Measurements from ENCODE around the gene USP6NL. TPM values are rescaled to one million over a fixed set of nuclear protein-coding genes. Genes with fewer than 3 reads are reported as not detected.
A peak's percentile ranks its signal among the peaks of the same experiment; 100 is the strongest.

Gene USP6NL
- total and polyA plus RNA-seq, 3 donors from 2014 or later, result 50.4 to 64.9 (median 56.1) TPM

GRCh38 chr10:11536228-11536627, 75.2 kb downstream of the USP6NL start:
- Histone ChIP-seq H3K4me3 (no peak overlapping the region), H3K9me3 (no peaks in the 10 kb centered on the region), H3K36me3 (ENCODE audit: low read depth, missing control alignments) (no peaks in the 10 kb centered on the region), H3K4me1 (no peaks in the 10 kb centered on the region), H3K27ac (no peak overlapping the region), H3K27me3 (no peaks in the 10 kb centered on the region)
- WGBS, 2 donors, result 65 to 75% methylated on average over 1 of the region's 1 CpG
- no peak for TF ChIP-seq POLR2A (IDR thresholded peaks at IDR 0.05)
- TF ChIP-seq CTCF (IDR thresholded peaks at IDR 0.05), result no peak
- no peak for DNase-seq
- intact Hi-C loops (cut with DNase I; ENCODE audit: low total_unique reads), result loop anchor here (10.0 kb wide), 1 partner anchor 79 kb away; the partner anchor contains the start of gene USP6NL

- Histone ChIP-seq H3K4me1 (no peaks in the 10 kb centered on the region), H3K36me3 (ENCODE audit: low read depth, missing control alignments) (no peaks in the 10 kb centered on the region), H3K4me3 (no peak overlapping the region), H3K27ac (no peak overlapping the region), H3K27me3 (no peaks in the 10 kb centered on the region), H3K9me3 (no peaks in the 10 kb centered on the region)
- TF ChIP-seq CTCF (IDR thresholded peaks at IDR 0.05) (no peak), POLR2A (IDR thresholded peaks at IDR 0.05) (no peak)
- 88 to 89% methylated on average over 5 of the region's 5 CpGs for WGBS, 2 donors
- DNase-seq, result no peak
- intact Hi-C loops (cut with DNase I; ENCODE audit: low total_unique reads), result loop anchor here (10.0 kb wide), 1 partner anchor 79 kb away; the partner anchor contains the start of gene USP6NL
Observed at GRCh38 chr10:11535346-11535959, 76.0 kb downstream of the USP6NL start.

- Histone ChIP-seq H3K27ac (peak overlapping the region in 1 of 2 donors; percentile 64), H3K4me1 (peaks cover 5% of the 10 kb centered on the region), H3K36me3 (ENCODE audit: low read depth, missing control alignments) (no peaks in the 10 kb centered on the region), H3K27me3 (no peaks in the 10 kb centered on the region), H3K4me3 (no peak overlapping the region), H3K9me3 (no peaks in the 10 kb centered on the region)
- TF ChIP-seq POLR2A (IDR thresholded peaks at IDR 0.05), result no peak
- peak in 2 of 3 experiments; percentile 28 to 48 for TF ChIP-seq CTCF (IDR thresholded peaks at IDR 0.05)
- intact Hi-C loops (cut with DNase I; ENCODE audit: low total_unique reads), result loop anchor here (10.0 kb wide), 1 partner anchor 81 kb away; the partner anchor contains the start of gene USP6NL
- no peak for DNase-seq
Observed at GRCh38 chr10:11533328-11533781, 78.1 kb downstream of the USP6NL start.

- Histone ChIP-seq H3K36me3 (ENCODE audit: low read depth, missing control alignments) (no peaks in the 10 kb centered on the region), H3K9me3 (no peaks in the 10 kb centered on the region), H3K4me1 (peaks cover 7% of the 10 kb centered on the region), H3K27me3 (no peaks in the 10 kb centered on the region), H3K4me3 (no peak overlapping the region), H3K27ac (peak overlapping the region; percentile 27 to 64)
- intact Hi-C loops (cut with DNase I; ENCODE audit: low total_unique reads), result loop anchor here (10.0 kb wide), 1 partner anchor 82 kb away; the partner anchor contains the start of gene USP6NL
- WGBS, 2 donors, result 36 to 50% methylated on average over 4 of the region's 4 CpGs
- TF ChIP-seq POLR2A (IDR thresholded peaks at IDR 0.05) (no peak), CTCF (IDR thresholded peaks at IDR 0.05) (no peak)
- DNase-seq, result peak; percentile 46
Observed at GRCh38 chr10:11532306-11532705, 79.1 kb downstream of the USP6NL start.

Data from testis (tissue), 3 donors.